Caco-2 (cell line): ENCODE results near the gene SMAD5. TPM values are rescaled to one million over a fixed set of nuclear protein-coding genes. Genes with fewer than 3 reads are reported as not detected.

Experiments used
- BruUV-seq: library from RNA; stranded (reverse); fragments of 400-500 nt; replicated peaks from 2 replicates; lab custom pipeline; 2021; lab: Mats Ljungman, UMichigan
- CTCF ChIA-PET: fragments of 300-600 bp; sonication (Branson Sonifier 250); formaldehyde crosslinking; loops from one replicate; lab custom pipeline; 2022; ENCODE audit warnings: antibody characterized with exemption; lab: Charles Lee
- POLR2A ChIA-PET: fragments of 300-600 bp; sonication (Branson Sonifier 250); formaldehyde crosslinking; loops from one replicate; lab custom pipeline; 2022; ENCODE audit warnings: antibody characterized with exemption; lab: Charles Lee
- DNase-seq, 2 experiments: peaks; one replicate each; pipeline versions ENCODE4 v3.0.0 to v3.0.0-alpha.2; 2020 to 2022
- H3K27me3 ChIP-seq: replicated peaks from 2 replicates; pipeline ENCODE4 v1.6.0; 2011; ENCODE audit warnings: low read length; ENCODE audit not compliant: control insufficient read depth, insufficient read depth
- H3K36me3 ChIP-seq: 2 replicates; pipeline ENCODE4 v1.5.1; 2011; ENCODE audit warnings: low read length; ENCODE audit not compliant: control insufficient read depth, insufficient read depth
- H3K4me1 ChIP-seq: fragments of 250-450 bp; sonication (Bioruptor Pico); 2 replicates; pipeline ENCODE4 v1.5.1; 2020; ENCODE audit warnings: mild to moderate bottlenecking
- H3K4me3 ChIP-seq: 2 replicates; pipeline ENCODE4 v1.5.1; 2011; ENCODE audit warnings: low read depth, mild to moderate bottlenecking, control low read depth, low read length
- H3K9me3 ChIP-seq: fragments of 250-450 bp; sonication (Bioruptor Pico); 2 replicates; pipeline ENCODE4 v1.5.1; 2020; ENCODE audit warnings: mild to moderate bottlenecking, moderate library complexity
- H3K27ac Mint-ChIP-seq: one replicate; pipeline ENCODE4 v1.8.0; 2022; ENCODE audit warnings: mixed read lengths; ENCODE audit not compliant: unreplicated experiment
- H3K27me3 Mint-ChIP-seq: one replicate; pipeline ENCODE4 v1.8.0; 2022; ENCODE audit warnings: mixed read lengths; ENCODE audit not compliant: insufficient read depth, unreplicated experiment
- H3K36me3 Mint-ChIP-seq: one replicate; pipeline ENCODE4 v1.8.0; 2022; ENCODE audit warnings: mild to moderate bottlenecking, mixed read lengths; ENCODE audit not compliant: insufficient read depth, unreplicated experiment
- H3K4me1 Mint-ChIP-seq: one replicate; pipeline ENCODE4 v1.8.0; 2022; ENCODE audit warnings: low read depth, mixed read lengths; ENCODE audit not compliant: unreplicated experiment
- H3K4me3 Mint-ChIP-seq: one replicate; pipeline ENCODE4 v1.8.0; 2022; ENCODE audit warnings: mild to moderate bottlenecking, moderate library complexity, mixed read lengths; ENCODE audit not compliant: unreplicated experiment
- H3K9me3 Mint-ChIP-seq: one replicate; pipeline ENCODE4 v1.8.0; 2022; ENCODE audit warnings: mixed read lengths; ENCODE audit not compliant: unreplicated experiment
- intact Hi-C: fragments of 100-400 bp; cut with micrococcal nuclease; formaldehyde crosslinking; loops from one replicate; pipeline ENCODE4 v1.10.0; 2022; ENCODE audit not compliant: unreplicated experiment
- total RNA-seq: library from RNA; stranded (reverse); gene quantifications from 2 replicates; pipeline ENCODE4 v1.2.3, GENCODE V29; 2022
- TF ChIP-seq, protein P1 (sequence below), 2 experiments: fragments of 200-600 bp in 1 of 2; IDR thresholded peaks; 1 replicate in 1 of 2; 2 replicates in 1 of 2; pipeline versions ENCODE4 v1.5.1 to v1.8.0; 2011 to 2022; ENCODE audit warnings: antibody characterized with exemption in 1 of 2, control low read depth in 1 of 2, inconsistent platforms in 1 of 2, low read depth in 1 of 2, low read length in 1 of 2, mild to moderate bottlenecking in 1 of 2, moderate library complexity in 1 of 2; ENCODE audit not compliant: insufficient read depth in 1 of 2, severe bottlenecking in 1 of 2, unreplicated experiment in 1 of 2

Gene SMAD5
- total RNA-seq, 1 experiment from 2014 or later, result 142 TPM

DNA sequence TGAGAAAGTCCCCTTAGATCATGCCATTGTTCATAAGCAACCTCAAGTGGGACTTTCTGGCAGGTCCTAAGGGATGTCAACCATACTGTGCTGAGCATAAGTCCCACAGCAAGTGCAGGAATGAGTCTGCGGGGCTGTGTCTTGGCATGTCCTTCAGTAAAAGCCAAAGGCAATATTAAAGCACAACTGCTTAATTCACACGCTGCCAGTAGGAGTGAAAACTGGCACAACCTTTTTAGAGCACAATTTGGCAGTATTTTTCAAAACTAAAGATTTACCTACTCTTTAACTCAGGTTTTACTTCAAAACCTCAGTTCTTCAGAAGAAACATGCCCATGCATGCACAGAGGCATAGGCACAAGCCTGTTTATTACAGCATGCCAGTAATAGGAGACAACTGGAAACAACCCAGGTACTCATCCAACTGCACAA, 24.4 kb upstream of the SMAD5 start:
- no peaks in the 10 kb centered on the region for H3K9me3 Mint-ChIP-seq
- ChIA-PET CTCF (interaction anchor here (2.6 kb wide), 1 partner anchor 10 kb away, joined by 7 read pairs; no protein-coding TSS in a partner anchor), POLR2A (no interaction called here)
- Histone ChIP-seq H3K27me3 (no peaks in the 10 kb centered on the region), H3K4me3 (no peak overlapping the region), H3K9me3 (peaks cover 5% of the 10 kb centered on the region; the same call in 1 of the 2 replicates), H3K4me1 (peaks cover 80% of the 10 kb centered on the region), H3K36me3 (no peaks in the 10 kb centered on the region)
- no peaks in the 10 kb centered on the region for H3K27me3 Mint-ChIP-seq
- BruUV-seq, result no TSS peak
- peaks cover 32% of the 10 kb centered on the region for H3K4me1 Mint-ChIP-seq
- no peaks in the 10 kb centered on the region for H3K36me3 Mint-ChIP-seq
- no peak overlapping the region for H3K4me3 Mint-ChIP-seq
- TF ChIP-seq, protein P1, sequence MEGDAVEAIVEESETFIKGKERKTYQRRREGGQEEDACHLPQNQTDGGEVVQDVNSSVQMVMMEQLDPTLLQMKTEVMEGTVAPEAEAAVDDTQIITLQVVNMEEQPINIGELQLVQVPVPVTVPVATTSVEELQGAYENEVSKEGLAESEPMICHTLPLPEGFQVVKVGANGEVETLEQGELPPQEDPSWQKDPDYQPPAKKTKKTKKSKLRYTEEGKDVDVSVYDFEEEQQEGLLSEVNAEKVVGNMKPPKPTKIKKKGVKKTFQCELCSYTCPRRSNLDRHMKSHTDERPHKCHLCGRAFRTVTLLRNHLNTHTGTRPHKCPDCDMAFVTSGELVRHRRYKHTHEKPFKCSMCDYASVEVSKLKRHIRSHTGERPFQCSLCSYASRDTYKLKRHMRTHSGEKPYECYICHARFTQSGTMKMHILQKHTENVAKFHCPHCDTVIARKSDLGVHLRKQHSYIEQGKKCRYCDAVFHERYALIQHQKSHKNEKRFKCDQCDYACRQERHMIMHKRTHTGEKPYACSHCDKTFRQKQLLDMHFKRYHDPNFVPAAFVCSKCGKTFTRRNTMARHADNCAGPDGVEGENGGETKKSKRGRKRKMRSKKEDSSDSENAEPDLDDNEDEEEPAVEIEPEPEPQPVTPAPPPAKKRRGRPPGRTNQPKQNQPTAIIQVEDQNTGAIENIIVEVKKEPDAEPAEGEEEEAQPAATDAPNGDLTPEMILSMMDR (IDR thresholded peaks at IDR 0.05; ENCODE audit: insufficient read depth in 1 of 2, low read depth in 1 of 2, low read length in 1 of 2, severe bottlenecking in 1 of 2, unreplicated experiment in 1 of 2), result no peak
- H3K27ac Mint-ChIP-seq, result no peak overlapping the region
- intact Hi-C loops, result no loop called here
- no peak for DNase-seq

DNA sequence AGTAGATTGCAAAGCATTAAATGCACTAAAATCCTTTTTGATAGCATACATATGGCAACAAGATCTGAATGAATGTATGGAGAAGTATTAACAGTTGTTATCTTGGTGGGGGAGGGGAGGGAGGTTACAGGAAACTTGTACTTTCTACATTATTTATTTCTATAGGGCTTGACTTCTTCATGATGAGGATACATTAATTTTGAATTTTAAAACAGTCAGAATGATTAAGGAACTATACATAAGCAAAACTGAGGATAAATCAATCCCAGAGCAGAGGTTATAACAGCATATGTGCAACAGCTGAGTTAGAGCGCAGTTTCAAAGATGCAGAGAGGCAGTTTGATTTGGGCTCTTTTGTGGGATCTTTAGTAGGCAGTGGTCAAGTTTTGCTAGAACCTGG, 23.9 kb upstream of the SMAD5 start:
- ChIA-PET CTCF (interaction anchor here (2.6 kb wide), 1 partner anchor 10 kb away, joined by 7 read pairs; no protein-coding TSS in a partner anchor), POLR2A (no interaction called here)
- intact Hi-C loops, result no loop called here
- Histone ChIP-seq H3K4me3 (no peak overlapping the region), H3K4me1 (peaks cover 77% of the 10 kb centered on the region), H3K9me3 (peaks cover 5% of the 10 kb centered on the region; the same call in 1 of the 2 replicates), H3K36me3 (no peaks in the 10 kb centered on the region), H3K27me3 (no peaks in the 10 kb centered on the region)
- Mint-ChIP-seq H3K27ac (no peak overlapping the region), H3K27me3 (no peaks in the 10 kb centered on the region), H3K36me3 (no peaks in the 10 kb centered on the region), H3K4me3 (no peak overlapping the region), H3K4me1 (peaks cover 32% of the 10 kb centered on the region), H3K9me3 (no peaks in the 10 kb centered on the region)
- TF ChIP-seq, protein P1 (IDR thresholded peaks at IDR 0.05; ENCODE audit: insufficient read depth in 1 of 2, low read depth in 1 of 2, low read length in 1 of 2, severe bottlenecking in 1 of 2, unreplicated experiment in 1 of 2), result no peak
- DNase-seq, result no peak
- no TSS peak for BruUV-seq

DNA sequence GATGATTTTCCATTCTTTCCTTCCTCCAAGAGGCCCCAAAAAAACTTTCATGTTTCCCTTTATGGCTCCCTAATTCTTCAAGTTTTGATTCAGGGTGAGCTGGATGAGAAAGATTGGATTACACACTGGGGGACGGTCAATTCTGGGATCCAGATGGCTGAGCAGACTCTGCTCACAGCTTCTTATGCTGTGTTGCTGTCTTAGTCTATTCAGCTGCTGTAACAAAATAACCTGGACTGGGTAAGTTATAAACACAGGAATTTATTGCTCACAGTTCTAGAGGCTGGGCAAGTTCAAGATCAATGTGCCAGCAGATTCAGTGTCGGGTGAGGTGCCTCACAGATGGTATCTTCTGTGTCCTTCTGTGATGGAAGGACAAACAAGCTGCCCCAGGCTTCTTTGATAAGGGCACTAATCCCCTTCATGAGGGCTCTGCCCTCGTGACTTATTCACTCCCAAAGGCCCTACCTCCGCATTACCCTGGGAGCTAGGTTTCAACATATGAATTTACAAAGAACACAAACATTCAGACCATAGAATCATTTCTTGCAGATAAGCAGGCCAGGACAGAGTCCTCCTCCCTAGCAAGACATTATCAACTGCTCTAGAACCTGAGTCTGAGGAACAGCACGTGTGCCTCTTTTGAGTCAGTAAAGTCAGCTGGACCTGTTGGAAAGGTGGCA, 23.1 kb upstream of the SMAD5 start:
- peak in 1 of 2 experiments; percentile 50 for DNase-seq
- Histone ChIP-seq H3K27me3 (no peaks in the 10 kb centered on the region), H3K4me3 (no peak overlapping the region), H3K4me1 (peaks cover 78% of the 10 kb centered on the region), H3K36me3 (no peaks in the 10 kb centered on the region), H3K9me3 (peaks cover 5% of the 10 kb centered on the region; the same call in 1 of the 2 replicates)
- intact Hi-C loops, result no loop called here
- no peaks in the 10 kb centered on the region for H3K9me3 Mint-ChIP-seq
- ChIA-PET POLR2A (interaction anchor here (0.9 kb wide), 1 partner anchor 23 kb away, joined by 3 read pairs; the partner anchor contains the start of gene SMAD5), CTCF (interaction anchor here (2.6 kb wide), 1 partner anchor 11 kb away, joined by 7 read pairs; no protein-coding TSS in a partner anchor)
- peak overlapping the region; percentile 32 for H3K27ac Mint-ChIP-seq
- H3K27me3 Mint-ChIP-seq, result no peaks in the 10 kb centered on the region
- peaks cover 23% of the 10 kb centered on the region for H3K4me1 Mint-ChIP-seq
- TF ChIP-seq, protein P1 (IDR thresholded peaks at IDR 0.05; ENCODE audit: insufficient read depth in 1 of 2, low read depth in 1 of 2, low read length in 1 of 2, severe bottlenecking in 1 of 2, unreplicated experiment in 1 of 2), result no peak
- no peaks in the 10 kb centered on the region for H3K36me3 Mint-ChIP-seq
- no peak overlapping the region for H3K4me3 Mint-ChIP-seq
- no TSS peak for BruUV-seq
